Endothelial cell (in vitro differentiated cells): ENCODE measurements around the gene ZNF277. TPM values are rescaled to one million over a fixed set of nuclear protein-coding genes. Genes with fewer than 3 reads are reported as not detected.

ENCODE experiments used
- DNase-seq: peaks from one replicate; pipeline ENCODE4 v3.0.0; 2021; ENCODE audit warnings: low spot score
- H3K27ac Mint-ChIP-seq: one replicate; pipeline ENCODE4 v1.8.0; 2021; ENCODE audit warnings: mixed read lengths, inconsistent platforms; ENCODE audit not compliant: unreplicated experiment
- H3K27me3 Mint-ChIP-seq: one replicate; pipeline ENCODE4 v1.8.0; 2021; ENCODE audit warnings: mild to moderate bottlenecking, moderate library complexity, mixed read lengths, inconsistent platforms; ENCODE audit not compliant: unreplicated experiment
- H3K36me3 Mint-ChIP-seq: one replicate; pipeline ENCODE4 v1.8.0; 2021; ENCODE audit warnings: mild to moderate bottlenecking, low read depth, mixed read lengths, inconsistent platforms; ENCODE audit not compliant: unreplicated experiment
- H3K4me1 Mint-ChIP-seq: one replicate; pipeline ENCODE4 v1.8.0; 2021; ENCODE audit warnings: mild to moderate bottlenecking, mixed read lengths, inconsistent platforms; ENCODE audit not compliant: unreplicated experiment
- H3K4me3 Mint-ChIP-seq: one replicate; pipeline ENCODE4 v1.8.0; 2021; ENCODE audit warnings: mild to moderate bottlenecking, mixed read lengths, inconsistent platforms; ENCODE audit not compliant: unreplicated experiment
- H3K9me3 Mint-ChIP-seq: one replicate; pipeline ENCODE4 v1.8.0; 2021; ENCODE audit warnings: mixed read lengths, inconsistent platforms; ENCODE audit not compliant: unreplicated experiment
- CTCF ChIP-seq: fragments of 200-600 bp; sonication (generic); IDR thresholded peaks from one replicate; pipeline ENCODE4 v1.5.0; 2021; ENCODE audit warnings: antibody characterized with exemption; ENCODE audit not compliant: unreplicated experiment
- total RNA-seq: library from RNA; stranded (reverse); fragmentation: NEBNext Ultra II Directional; extraction: Animal tissue kit (Norgen Biotek cat#: 25700); gene quantifications from one replicate; pipeline ENCODE4 v1.2.1, GENCODE V29; 2021; ENCODE audit not compliant: unreplicated experiment

Gene ZNF277
- total RNA-seq, 1 donor from 2014 or later, result 26.1 TPM

GRCh38 chr7:112359086-112359485 is 152.6 kb downstream of the ZNF277 start:
- no peak overlapping the region for H3K27ac Mint-ChIP-seq
- H3K27me3 Mint-ChIP-seq, result peaks cover 3% of the 10 kb centered on the region
- peaks cover 18% of the 10 kb centered on the region for H3K4me1 Mint-ChIP-seq
- TF ChIP-seq CTCF, result no peak
- no peak overlapping the region for H3K4me3 Mint-ChIP-seq
- no peaks in the 10 kb centered on the region for H3K36me3 Mint-ChIP-seq
- no peak for DNase-seq
- H3K9me3 Mint-ChIP-seq, result no peaks in the 10 kb centered on the region

GRCh38 chr7:112360681-112361080 is 154.2 kb downstream of the ZNF277 start:
- no peaks in the 10 kb centered on the region for H3K9me3 Mint-ChIP-seq
- H3K36me3 Mint-ChIP-seq, result no peaks in the 10 kb centered on the region
- DNase-seq, result no peak
- no peak for TF ChIP-seq CTCF
- no peak overlapping the region for H3K4me3 Mint-ChIP-seq
- H3K27ac Mint-ChIP-seq, result no peak overlapping the region
- peaks cover 23% of the 10 kb centered on the region for H3K4me1 Mint-ChIP-seq
- peaks cover 3% of the 10 kb centered on the region for H3K27me3 Mint-ChIP-seq

- TF ChIP-seq CTCF, result no peak
- Mint-ChIP-seq H3K27me3 (peaks cover 3% of the 10 kb centered on the region), H3K27ac (no peak overlapping the region), H3K36me3 (no peaks in the 10 kb centered on the region), H3K4me3 (no peak overlapping the region), H3K4me1 (peaks cover 23% of the 10 kb centered on the region), H3K9me3 (no peaks in the 10 kb centered on the region)
- DNase-seq, result no peak
These were observed 154.7 kb downstream of the ZNF277 start for GRCh38 chr7:112361154-112361553.

GRCh38 chr7:112362053-112362650 is 155.7 kb downstream of the ZNF277 start:
- Mint-ChIP-seq H3K9me3 (no peaks in the 10 kb centered on the region), H3K4me1 (peaks cover 23% of the 10 kb centered on the region), H3K27me3 (peaks cover 3% of the 10 kb centered on the region), H3K36me3 (no peaks in the 10 kb centered on the region), H3K4me3 (no peak overlapping the region), H3K27ac (no peak overlapping the region)
- DNase-seq, result no peak
- no peak for TF ChIP-seq CTCF

- peaks cover 23% of the 10 kb centered on the region for H3K4me1 Mint-ChIP-seq
- no peaks in the 10 kb centered on the region for H3K36me3 Mint-ChIP-seq
- DNase-seq, result no peak
- H3K4me3 Mint-ChIP-seq, result no peak overlapping the region
- H3K27me3 Mint-ChIP-seq, result peaks cover 3% of the 10 kb centered on the region
- TF ChIP-seq CTCF, result no peak
- H3K27ac Mint-ChIP-seq, result peak overlapping the region; percentile 70
- no peaks in the 10 kb centered on the region for H3K9me3 Mint-ChIP-seq
These were observed 156.2 kb downstream of the ZNF277 start for GRCh38 chr7:112362731-112363131.
